GM12878 (cell line): ENCODE results near the gene STX10. TPM values are rescaled to one million over a fixed set of nuclear protein-coding genes. Genes with fewer than 3 reads are reported as not detected.
A peak's percentile ranks its signal among the peaks of the same experiment; 100 is the strongest.

ENCODE experiments used
- CTCF ChIP-seq, 3 experiments: IDR thresholded peaks in 2 of 3; conservative IDR thresholded peaks in 1 of 3; 2 replicates each; pipeline ENCODE4 v1.5.1; 2011; ENCODE audit warnings: low read depth in 3 of 3, low read length in 3 of 3, mild to moderate bottlenecking in 3 of 3, control low read depth in 2 of 3, moderate library complexity in 2 of 3, inconsistent platforms in 1 of 3, mixed read lengths in 1 of 3; ENCODE audit not compliant: control insufficient read depth in 2 of 3, insufficient read depth in 1 of 3; ENCODE audit errors: extremely low read depth in 1 of 3
- HSF1 ChIP-seq: fragments of 150-350 bp; IDR thresholded peaks from 2 replicates; pipeline ENCODE4 v1.6.1; 2014; ENCODE audit warnings: mild to moderate bottlenecking, low read depth, low read length
- MAX ChIP-seq: IDR thresholded peaks from 2 replicates; pipeline ENCODE4 v1.6.1; 2012; ENCODE audit warnings: low read depth, low read length, improper control_type of control experiment
- MEF2A ChIP-seq: IDR thresholded peaks from 2 replicates; pipeline ENCODE4 v1.6.1; 2011; ENCODE audit warnings: low read depth, mild to moderate bottlenecking, low read length, moderate library complexity; ENCODE audit not compliant: insufficient read depth
- MLLT1 ChIP-seq: fragments of 450-650 bp; IDR thresholded peaks from 2 replicates; pipeline ENCODE4 v1.6.1; 2016; ENCODE audit warnings: mild to moderate bottlenecking
- MTA2 ChIP-seq: fragments of 450-650 bp; IDR thresholded peaks from 2 replicates; pipeline ENCODE4 v1.6.1; 2016; ENCODE audit warnings: low read depth, mild to moderate bottlenecking, moderate library complexity
- MTA3 ChIP-seq: IDR thresholded peaks from 2 replicates; pipeline ENCODE4 v1.6.1; 2012; ENCODE audit warnings: low read length, inconsistent platforms, borderline replicate concordance
- MXI1 ChIP-seq: fragments of 150-350 bp; IDR thresholded peaks from 2 replicates; pipeline ENCODE4 v1.6.1; 2011; ENCODE audit warnings: low read depth, mild to moderate bottlenecking, inconsistent platforms, low read length, improper control_type of control experiment
- PAX8 ChIP-seq: fragments of 450-650 bp; IDR thresholded peaks from 2 replicates; pipeline ENCODE4 v1.6.1; 2017; ENCODE audit warnings: mild to moderate bottlenecking, moderate library complexity
- PRDM15 ChIP-seq: fragments of 450-650 bp; formaldehyde crosslinking; IDR thresholded peaks from 2 replicates; pipeline ENCODE4 v1.4.0; 2020; ENCODE audit warnings: mild to moderate bottlenecking, moderate library complexity
- SMARCA5 ChIP-seq: fragments of 450-650 bp; IDR thresholded peaks from 2 replicates; pipeline ENCODE4 v1.6.1; 2017; ENCODE audit warnings: mild to moderate bottlenecking
- STAT1 ChIP-seq: fragments of 450-650 bp; conservative IDR thresholded peaks from 2 replicates; pipeline ENCODE4 v1.6.1; 2014; ENCODE audit warnings: antibody characterized with exemption, mild to moderate bottlenecking
- YBX1 ChIP-seq: fragments of 450-650 bp; IDR thresholded peaks from 2 replicates; pipeline ENCODE4 v1.6.1; 2016; ENCODE audit warnings: antibody characterized with exemption
- ZBTB4 ChIP-seq: fragments of 450-650 bp; formaldehyde crosslinking; IDR thresholded peaks from 2 replicates; pipeline ENCODE4 v1.4.0; 2022; ENCODE audit warnings: mild to moderate bottlenecking, moderate library complexity
- ZNF384 ChIP-seq: IDR thresholded peaks from 2 replicates; pipeline ENCODE4 v1.6.1; 2012; ENCODE audit warnings: low read depth, mild to moderate bottlenecking, low read length, improper control_type of control experiment, borderline replicate concordance
- ZNF622 ChIP-seq: fragments of 450-650 bp; IDR thresholded peaks from 2 replicates; pipeline ENCODE4 v1.6.1; 2017; ENCODE audit warnings: mild to moderate bottlenecking, inconsistent platforms
- polyA plus RNA-seq, 11 experiments: library from polyadenylated mRNA; depleted of rRNA in 4 of 11; unstranded in 6 of 11; stranded (reverse) in 5 of 11; fragments of >200 nt; fragmentation: Nextera tagmentation in 4 of 11; fragmentation: Illumina TruSeq in 1 of 11; extraction: Ambion mirVana in 4 of 11; extraction: Trizol in 1 of 11; gene quantifications; 1 replicate in 1 of 11; 2 replicates in 10 of 11; pipeline versions ENCODE4 v1.2.1 to v1.2.3, GENCODE V29; 2011 to 2016; ENCODE audit warnings: inconsistent platforms in 2 of 11, missing spikeins in 2 of 11, low read depth in 1 of 11
- total RNA-seq, 4 experiments: library from RNA; depleted of rRNA in 3 of 4; stranded (reverse); fragments of >200 nt in 3 of 4; fragmentation: Illumina TruSeq in 1 of 4; extraction: Trizol in 1 of 4; gene quantifications; 2 replicates each; pipeline versions ENCODE4 v1.2.1 to v1.2.3, GENCODE V29; 2013 to 2021

Gene STX10
- total and polyA plus RNA-seq, 10 of the 15 experiments (the other 5 are each of a cell fraction or from before 2014, with no cell fraction given): 0.56 to 76.1 (median 47.6) TPM

GRCh38 chr19:13162724-13163608 is 12.8 kb upstream of the STX10 start (continued):
- TF ChIP-seq ZBTB4 (CRISPR knock-in tag) (no peak), MTA3 (no peak), HSF1 (no peak), MAX (no peak), PAX8 (no peak), MXI1 (no peak), MLLT1 (0 out of 2 replicates have a peak, but pooled peaks have one; percentile 9), YBX1 (no peak), MEF2A (no peak), ZNF622 (no peak), SMARCA5 (peak; percentile 81; the same call in 1 of the 2 replicates), ZNF384 (no peak), PRDM15 (CRISPR knock-in tag) (no peak), MTA2 (no peak), STAT1 (no peak), CTCF (IDR thresholded peaks at IDR 0.05 in 2 of 3, conservative IDR thresholded peaks at IDR 0.05 in 1 of 3; ENCODE audit: control insufficient read depth in 2 of 3, extremely low read depth in 1 of 3, insufficient read depth in 1 of 3, low read depth in 3 of 3, low read length in 3 of 3) (no peak)
